Epidermal melanocyte (primary cell): ENCODE measurements around the gene ZNF672.

Experiments used
- DNase-seq: peaks from one replicate; pipeline ENCODE4 v3.0.0; 2011; ENCODE audit warnings: low spot score; ENCODE audit not compliant: insufficient read length

ZNF672 gene

GRCh38 chr1:248831842-248832241 lies 6.2 kb upstream of the ZNF672 start:
- no peak for DNase-seq

GRCh38 chr1:248834343-248834940 lies 3.6 kb upstream of the ZNF672 start:
- DNase-seq, result no peak

- DNase-seq, result no peak
These were observed 811 bp upstream of the ZNF672 start for GRCh38 chr1:248837045-248837780.

GRCh38 chr1:248838357-248839167 lies 538 bp downstream of the ZNF672 start:
- peak; percentile 69 for DNase-seq

DNA sequence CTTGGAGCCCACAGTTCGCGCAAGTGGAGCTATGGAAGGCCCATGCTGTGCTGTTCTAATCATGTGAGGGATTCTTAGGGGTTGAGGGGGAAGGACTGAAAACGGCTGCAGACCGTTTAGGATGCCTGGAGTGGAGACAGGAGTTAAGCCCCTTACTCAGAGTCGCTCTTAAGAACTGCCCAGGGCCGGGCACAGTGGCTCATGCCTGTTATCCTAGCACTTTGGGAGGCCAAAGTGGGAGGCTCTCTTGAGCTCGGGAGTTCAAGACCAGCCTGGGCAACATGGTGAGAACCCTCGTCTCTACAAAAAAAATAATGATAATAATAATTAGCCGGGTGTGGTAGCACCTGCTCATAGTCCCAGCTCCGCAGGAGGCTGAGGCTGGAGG lies 1.1 kb downstream of the ZNF672 start:
- no peak for DNase-seq

GRCh38 chr1:248840946-248841345 lies 2.9 kb downstream of the ZNF672 start:
- DNase-seq, result no peak

DNA sequence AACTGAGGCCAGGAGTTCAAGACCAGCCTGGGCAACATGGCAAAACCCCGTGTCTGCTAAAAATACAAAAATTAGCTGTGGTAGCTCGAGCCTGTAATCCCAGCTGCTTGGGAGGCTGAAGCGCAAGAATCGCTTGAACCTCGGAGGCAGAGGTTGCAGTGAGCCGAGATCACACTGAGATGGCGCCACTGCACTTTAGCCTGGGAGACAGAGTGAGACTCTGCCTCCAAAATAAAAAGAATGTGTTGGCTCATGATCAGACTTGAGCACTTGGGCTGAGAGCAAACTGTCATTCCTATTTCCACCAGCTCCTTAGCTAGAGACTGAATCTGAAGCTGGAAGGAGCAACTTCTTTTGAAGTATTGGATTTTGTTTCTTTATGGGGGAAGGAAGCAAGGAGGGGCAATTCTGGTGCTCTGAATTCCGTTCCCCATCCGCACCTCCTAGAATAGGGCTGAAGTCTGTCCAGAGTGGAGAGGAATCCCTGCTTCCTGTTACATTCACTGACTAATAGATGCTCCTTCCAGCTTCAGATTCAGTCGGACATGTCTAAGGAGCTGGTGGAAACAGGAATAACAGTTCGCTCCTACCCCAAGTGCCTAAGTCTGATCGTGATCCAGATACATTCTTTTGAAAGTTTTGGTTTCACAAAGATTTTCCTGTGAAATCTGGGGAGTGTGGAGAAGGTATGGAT lies 3.8 kb downstream of the ZNF672 start:
- no peak for DNase-seq

DNA sequence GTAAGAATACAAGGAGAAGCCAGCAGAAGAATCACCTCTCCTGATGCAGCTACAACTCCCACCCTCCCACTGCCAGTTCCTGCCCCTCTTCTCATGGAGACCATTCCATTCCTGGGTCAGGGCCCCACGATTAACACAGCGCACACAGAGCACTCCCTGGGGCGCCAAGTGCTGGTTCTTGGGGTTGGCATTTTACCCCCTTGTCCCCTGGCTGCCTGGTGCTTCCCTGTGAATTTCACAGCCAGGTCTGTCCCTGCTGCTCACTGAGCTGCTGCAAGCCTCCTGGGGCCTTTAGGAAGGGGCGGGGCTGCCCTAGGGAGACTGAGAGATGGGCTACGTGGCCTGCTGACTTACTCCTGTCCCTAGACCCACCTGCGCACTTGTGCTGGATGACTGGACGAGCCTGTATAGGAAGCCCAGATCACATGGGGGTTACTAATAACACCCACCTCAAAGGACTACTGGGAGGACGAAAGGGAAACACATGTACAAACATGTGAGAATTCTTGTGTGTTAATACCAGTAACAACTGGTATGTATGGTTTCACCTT lies 4.8 kb downstream of the ZNF672 start:
- DNase-seq, result no peak

DNA sequence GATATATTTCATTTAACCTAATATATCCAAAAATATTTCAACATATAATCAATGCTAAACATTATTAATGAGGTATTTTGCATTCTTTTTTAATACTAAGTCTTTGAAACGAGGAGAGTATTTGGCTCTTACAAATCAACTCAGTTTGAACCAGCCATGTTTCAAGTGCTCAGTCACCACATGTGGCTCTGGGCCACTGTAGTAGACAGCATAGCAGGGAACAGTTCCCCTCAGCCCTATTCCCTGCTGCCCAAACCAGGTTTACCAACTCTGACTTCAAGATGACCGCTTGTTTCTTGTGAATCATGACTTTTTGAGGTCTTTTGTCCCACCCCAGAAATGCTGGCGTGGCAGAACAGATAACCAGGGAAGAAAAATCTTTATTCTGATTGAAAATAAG lies 5.7 kb downstream of the ZNF672 start:
- no peak for DNase-seq

DNA sequence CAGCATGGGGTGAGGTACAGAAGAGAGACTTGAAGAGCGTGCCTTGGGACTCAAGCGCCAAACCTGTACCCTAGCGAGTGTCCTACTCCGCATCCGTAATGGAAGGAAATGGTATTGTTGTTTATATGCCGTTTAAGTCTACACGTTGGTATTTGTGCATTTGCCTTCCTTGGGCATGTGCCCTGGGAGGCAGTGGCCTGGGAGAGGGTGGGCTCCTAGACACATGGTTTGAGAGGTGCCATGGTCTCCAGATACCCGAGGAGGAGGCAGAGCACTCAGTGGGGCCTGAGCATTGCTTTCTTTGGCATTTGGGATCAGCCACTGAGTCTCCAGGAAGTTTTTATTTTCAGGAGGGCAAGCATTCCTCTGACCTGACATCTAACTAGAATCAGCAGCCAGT lies 6.5 kb downstream of the ZNF672 start:
- no peak for DNase-seq

- DNase-seq, result no peak
These were observed 9.3 kb downstream of the ZNF672 start for GRCh38 chr1:248847181-248847955.

- DNase-seq, result no peak
These were observed 10.0 kb downstream of the ZNF672 start for GRCh38 chr1:248847956-248848561.

GRCh38 chr1:248848602-248849001 lies 10.6 kb downstream of the ZNF672 start:
- no peak for DNase-seq

DNA sequence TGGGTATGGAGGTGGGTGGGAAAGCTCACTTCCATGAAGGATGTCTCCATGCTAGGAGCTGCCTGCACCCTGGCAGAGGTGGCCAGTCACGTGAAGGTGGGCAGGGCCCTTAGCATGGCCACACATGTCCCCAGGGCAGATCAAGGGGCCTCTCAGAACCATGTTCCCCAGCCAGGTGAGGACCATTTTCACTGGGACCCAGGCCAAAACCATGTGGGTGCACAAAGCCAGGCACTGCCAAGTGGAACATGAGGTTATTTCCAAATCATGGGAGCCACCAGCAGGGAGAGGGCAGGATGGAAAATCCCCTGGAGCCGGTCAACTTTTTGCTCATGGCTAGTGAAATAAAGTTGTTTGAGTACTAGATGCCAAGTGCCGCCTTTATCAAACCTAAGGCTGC lies 11.1 kb downstream of the ZNF672 start:
- DNase-seq, result no peak

DNA sequence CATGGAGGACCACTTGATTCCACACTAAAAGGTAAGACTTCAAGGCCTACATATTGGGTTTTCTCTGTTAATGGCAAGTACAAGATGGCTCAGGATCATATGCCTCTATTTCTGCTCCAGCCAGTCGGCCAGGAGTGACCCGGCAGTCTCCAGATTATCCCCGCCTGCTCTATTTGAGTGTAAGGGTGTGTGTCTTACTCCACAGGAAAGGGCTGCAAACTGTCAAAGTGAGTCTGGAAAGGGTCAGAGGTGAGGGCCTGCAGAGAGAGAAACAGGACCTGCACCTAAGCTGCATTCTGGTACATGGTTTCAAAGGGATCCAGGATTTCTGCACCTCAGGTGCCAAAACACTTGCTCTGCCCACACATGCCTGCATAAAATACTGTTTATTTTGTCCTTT lies 11.6 kb downstream of the ZNF672 start:
- DNase-seq, result no peak

- no peak for DNase-seq
These were observed 12.1 kb downstream of the ZNF672 start for GRCh38 chr1:248850124-248850523.

DNA sequence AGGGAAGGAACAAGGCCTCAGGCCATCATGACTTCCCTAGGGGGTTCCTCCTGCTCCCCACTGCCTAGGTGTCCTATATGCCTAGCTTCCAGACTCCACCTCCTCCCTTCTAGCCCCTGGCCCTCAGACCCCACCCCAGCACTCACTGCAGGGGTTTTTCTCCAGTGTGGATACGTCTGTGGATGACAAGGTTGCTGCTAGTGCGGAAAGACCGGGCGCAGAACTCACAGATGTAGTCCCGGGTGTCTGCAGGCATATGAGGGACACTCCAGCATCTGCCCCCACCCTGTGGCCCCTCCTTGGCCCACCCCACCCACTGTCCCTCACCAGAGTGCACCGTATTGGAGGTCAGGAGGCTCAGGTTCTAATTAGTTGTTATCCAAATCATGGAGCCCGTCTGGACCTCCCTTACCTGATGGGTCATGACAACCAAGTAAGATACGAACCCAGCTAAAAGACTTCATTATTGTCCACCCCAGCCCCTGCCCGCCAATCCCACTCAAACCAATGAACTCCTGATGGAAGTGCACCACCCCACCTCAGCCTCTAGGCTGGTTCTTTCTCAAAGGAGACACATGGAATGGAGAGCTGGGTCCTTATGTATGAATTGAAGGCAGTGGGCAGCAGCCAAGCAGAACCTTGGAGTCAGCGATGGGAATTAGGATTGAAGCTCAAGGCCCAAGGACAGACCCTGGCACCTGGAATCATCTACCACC lies 12.7 kb downstream of the ZNF672 start:
- no peak for DNase-seq

- no peak for DNase-seq
These were observed 13.4 kb downstream of the ZNF672 start for GRCh38 chr1:248851390-248851789.

GRCh38 chr1:248852481-248853405 lies 14.7 kb downstream of the ZNF672 start:
- DNase-seq, result no peak
